GM12874 (cell line): Measurements from ENCODE around the gene WEE2.

ENCODE experiments used
- TF ChIP-seq, protein P1 (sequence below): IDR thresholded peaks from 2 replicates; pipeline ENCODE4 v1.5.1; 2011; ENCODE audit warnings: low read depth, mild to moderate bottlenecking, control low read depth, low read length, moderate library complexity; ENCODE audit not compliant: insufficient read depth

The WEE2 gene

DNA sequence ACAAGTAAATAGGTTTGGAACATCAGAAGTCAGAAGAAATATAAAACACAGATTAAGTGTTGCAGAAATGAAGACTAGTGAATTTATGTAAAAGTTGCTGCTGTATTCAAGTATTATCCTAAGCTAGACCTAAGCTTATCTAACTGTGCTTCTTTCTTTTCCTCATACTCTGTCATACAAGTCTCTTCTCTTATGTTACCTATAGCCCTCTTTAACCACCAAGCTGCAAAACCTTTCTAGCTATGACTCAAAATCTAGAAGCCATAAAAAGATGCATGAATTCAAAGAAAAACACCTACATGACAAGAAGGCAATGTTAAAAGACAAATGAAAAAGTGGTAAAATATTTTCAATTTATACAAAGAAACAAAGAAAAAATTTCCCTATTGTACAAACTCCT, 29.1 kb upstream of the WEE2 start:
- TF ChIP-seq, protein P1, sequence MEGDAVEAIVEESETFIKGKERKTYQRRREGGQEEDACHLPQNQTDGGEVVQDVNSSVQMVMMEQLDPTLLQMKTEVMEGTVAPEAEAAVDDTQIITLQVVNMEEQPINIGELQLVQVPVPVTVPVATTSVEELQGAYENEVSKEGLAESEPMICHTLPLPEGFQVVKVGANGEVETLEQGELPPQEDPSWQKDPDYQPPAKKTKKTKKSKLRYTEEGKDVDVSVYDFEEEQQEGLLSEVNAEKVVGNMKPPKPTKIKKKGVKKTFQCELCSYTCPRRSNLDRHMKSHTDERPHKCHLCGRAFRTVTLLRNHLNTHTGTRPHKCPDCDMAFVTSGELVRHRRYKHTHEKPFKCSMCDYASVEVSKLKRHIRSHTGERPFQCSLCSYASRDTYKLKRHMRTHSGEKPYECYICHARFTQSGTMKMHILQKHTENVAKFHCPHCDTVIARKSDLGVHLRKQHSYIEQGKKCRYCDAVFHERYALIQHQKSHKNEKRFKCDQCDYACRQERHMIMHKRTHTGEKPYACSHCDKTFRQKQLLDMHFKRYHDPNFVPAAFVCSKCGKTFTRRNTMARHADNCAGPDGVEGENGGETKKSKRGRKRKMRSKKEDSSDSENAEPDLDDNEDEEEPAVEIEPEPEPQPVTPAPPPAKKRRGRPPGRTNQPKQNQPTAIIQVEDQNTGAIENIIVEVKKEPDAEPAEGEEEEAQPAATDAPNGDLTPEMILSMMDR, result no peak

DNA sequence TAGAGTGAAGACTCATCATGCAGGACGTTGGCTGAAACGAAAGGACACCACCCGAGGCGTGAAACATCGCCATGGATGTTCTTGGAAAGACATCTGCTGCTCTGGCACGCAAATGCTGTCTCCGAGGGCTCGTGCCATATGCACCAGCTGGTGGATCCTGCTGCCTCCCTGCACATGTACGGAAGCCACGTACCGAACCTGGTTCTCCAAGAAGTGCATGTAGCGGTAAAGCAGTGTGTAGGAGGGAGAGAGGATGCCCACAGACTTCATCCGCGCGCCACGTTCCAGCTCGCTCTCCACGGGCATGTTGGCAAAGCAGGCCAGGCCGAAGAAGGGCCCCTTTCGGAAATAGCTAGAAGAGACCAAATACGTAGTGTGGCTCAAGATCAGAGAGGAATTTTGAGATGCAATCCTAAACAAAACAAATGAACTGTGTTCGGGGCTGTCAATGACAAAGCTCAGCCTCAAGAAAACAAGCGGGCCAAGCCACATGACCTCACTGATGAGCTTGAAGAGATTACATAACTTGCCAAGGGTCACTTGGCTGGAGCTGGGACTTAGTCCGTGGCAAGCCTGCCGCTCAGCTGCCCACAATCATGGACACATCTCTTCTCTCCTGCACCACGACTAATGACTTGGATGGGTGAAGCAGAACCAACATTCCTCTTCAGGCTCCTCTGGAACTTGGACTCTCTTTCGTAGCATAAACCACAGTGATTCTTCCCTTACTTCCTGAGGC, 22.7 kb upstream of the WEE2 start:
- TF ChIP-seq, protein P1, result no peak

DNA sequence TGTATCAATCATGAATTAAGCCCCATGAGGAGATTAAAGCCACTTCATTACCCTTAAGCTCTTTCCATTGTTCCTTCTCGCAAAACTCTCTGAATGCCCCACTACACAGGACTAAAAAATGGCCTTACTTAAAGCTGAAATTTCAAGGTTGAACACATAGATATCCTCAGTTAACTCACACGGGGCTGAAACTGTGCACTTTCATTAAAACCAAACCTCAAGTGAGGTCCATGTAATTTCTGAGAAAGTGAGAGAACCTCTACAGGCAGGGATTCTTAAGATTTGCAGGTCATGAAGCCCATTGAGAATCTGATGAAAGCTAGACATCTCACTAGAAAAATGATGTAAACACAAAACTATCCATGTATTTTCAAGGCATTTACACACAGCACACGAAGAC, 22.1 kb upstream of the WEE2 start:
- TF ChIP-seq, protein P1, result no peak

DNA sequence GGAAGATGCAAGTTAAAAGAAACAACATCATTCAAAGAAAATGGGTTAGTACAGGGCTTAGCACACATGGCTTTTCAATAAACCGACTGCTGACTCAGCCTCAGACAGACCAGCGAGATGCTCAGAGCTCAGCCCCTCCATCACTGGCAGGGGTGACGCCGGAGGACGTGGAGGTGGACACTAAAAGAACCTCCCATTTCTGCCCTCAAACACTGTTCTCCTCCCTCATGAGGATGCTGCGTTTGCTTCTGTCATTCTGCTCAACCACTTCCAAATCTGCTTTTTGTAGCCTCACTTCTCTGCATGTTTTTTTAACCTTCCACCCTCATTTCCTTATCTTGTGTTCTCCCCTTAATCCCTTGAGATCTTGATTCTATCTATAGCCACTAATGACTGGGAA, 21.5 kb upstream of the WEE2 start:
- TF ChIP-seq, protein P1, result no peak

DNA sequence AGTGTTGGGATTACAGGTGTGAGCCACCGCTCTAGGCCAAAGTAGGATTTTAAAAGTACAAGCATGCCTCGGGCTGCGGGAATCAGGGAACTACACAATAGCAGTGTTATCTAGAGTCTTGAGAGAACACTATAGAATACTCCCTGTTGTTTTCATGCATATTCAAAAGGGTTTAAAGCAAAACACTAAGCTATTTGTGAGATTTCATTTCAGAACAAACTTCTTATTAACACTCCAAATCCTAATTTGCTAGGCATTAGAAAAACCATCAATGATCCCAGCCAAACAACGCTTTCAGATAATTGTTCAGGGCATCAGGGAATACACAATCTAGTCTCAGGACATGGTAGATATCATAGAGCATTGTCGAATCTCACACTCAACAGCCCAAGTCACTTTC, 20.1 kb upstream of the WEE2 start:
- TF ChIP-seq, protein P1, result no peak

DNA sequence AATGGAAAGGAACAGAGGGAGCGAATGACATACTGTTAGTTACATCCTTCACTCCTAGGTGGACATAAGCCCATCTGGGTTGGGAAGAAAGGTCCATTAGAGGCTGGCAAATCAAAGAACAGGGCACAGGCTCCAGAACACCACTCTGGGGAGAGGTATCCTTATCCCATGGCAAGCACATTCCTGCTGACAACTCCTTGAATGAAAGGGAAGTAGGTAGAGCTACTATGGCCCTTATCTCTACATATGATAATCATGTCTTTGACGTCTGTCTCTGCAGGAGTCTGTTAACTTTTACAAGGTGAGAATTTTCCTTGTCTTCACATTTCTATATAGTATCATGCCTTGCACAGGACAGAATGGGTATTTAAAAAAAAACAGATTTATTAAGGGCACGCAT, 16.6 kb upstream of the WEE2 start:
- TF ChIP-seq, protein P1, result no peak

DNA sequence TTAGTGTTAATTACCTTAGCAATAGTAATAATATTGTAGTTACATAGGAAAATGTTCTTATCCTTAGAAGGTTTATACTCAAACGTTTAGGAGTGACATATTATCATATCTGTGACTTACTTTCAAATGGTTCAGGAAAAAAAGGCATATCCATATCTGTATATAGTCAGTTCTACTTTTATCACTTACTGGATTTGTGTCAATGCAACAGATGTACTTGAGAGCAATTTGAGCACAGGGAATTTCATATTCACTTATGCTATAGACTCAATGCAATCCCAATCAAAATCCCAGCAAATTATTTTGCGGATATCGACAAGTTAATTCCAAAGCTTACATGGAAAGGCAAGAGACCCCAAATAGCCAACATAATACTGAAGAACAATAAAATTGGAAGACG, 16.2 kb upstream of the WEE2 start:
- TF ChIP-seq, protein P1, result no peak

DNA sequence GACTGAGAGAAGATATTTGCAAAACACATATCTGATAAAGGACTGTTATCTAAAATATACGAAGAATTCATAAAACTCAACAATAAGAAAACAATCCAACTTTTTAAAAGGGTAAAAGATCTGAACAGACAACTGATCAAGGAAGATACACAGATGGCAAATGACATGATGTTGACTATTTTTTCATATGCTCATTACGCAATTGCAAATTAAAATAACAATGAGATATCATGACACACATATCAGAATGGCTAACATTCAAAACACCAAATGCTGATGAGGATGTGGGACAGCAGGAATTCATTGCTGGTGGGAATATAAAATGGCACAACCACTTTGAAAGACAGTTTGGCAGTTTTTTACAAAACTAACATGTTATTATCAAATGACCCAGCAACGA, 15.1 kb upstream of the WEE2 start:
- TF ChIP-seq, protein P1, result no peak
